CD4-positive, alpha-beta T cell (primary cell): Measurements from ENCODE around the gene PKDCC. TPM values are rescaled to one million over a fixed set of nuclear protein-coding genes. Genes with fewer than 3 reads are reported as not detected.
A peak's percentile ranks its signal among the peaks of the same experiment; 100 is the strongest.

Experiments
- ATAC-seq: fragments of 200-7000 bp; cut with Tn5 transposase; one replicate; pipeline ENCODE4 v1.10.0; 2022; ENCODE audit warnings: mild to moderate bottlenecking; ENCODE audit not compliant: poor library complexity
- CTCF ChIA-PET: fragments of 350-600 bp; sonication (Branson Sonifier 250); formaldehyde crosslinking; loops from one replicate; lab custom pipeline; 2021; ENCODE audit warnings: antibody characterized with exemption, inconsistent platforms; lab: Charles Lee
- POLR2A ChIA-PET: fragments of 350-600 bp; sonication (Branson Sonifier 250); formaldehyde crosslinking; loops from one replicate; lab custom pipeline; 2021; ENCODE audit warnings: antibody characterized with exemption, inconsistent platforms; lab: Charles Lee
- DNase-seq, 14 experiments: peaks; one replicate each; pipeline ENCODE4 v3.0.0-alpha.2; 2013 to 2020; ENCODE audit warnings: mixed read lengths in 2 of 14
- H3K27ac ChIP-seq, 2 donors: one replicate each; pipeline versions ENCODE4 v1.5.1 to v1.7.0; 2013; ENCODE audit warnings: low read length in 2 of 2, low read depth in 1 of 2, mild to moderate bottlenecking in 1 of 2
- H3K27me3 ChIP-seq, 2 experiments: 1 replicate in 1 of 2; 2 replicates in 1 of 2; pipeline versions ENCODE4 v1.6.1 to v1.7.0; 2013; ENCODE audit warnings: low read length in 2 of 2, control low read depth in 1 of 2, mild to moderate bottlenecking in 1 of 2, moderate library complexity in 1 of 2; ENCODE audit not compliant: insufficient read depth in 2 of 2, control insufficient read depth in 1 of 2
- H3K36me3 ChIP-seq: one replicate; pipeline ENCODE4 v1.6.1; 2013; ENCODE audit warnings: low read length, control low read depth; ENCODE audit not compliant: insufficient read depth
- H3K4me1 ChIP-seq: one replicate; pipeline ENCODE4 v1.6.1; 2013; ENCODE audit warnings: low read length, control low read depth; ENCODE audit not compliant: insufficient read depth
- H3K4me3 ChIP-seq: one replicate; pipeline ENCODE4 v1.5.1; 2013; ENCODE audit warnings: mild to moderate bottlenecking, low read length, moderate library complexity
- H3K9me3 ChIP-seq, 2 experiments: 1 replicate in 1 of 2; 2 replicates in 1 of 2; pipeline versions ENCODE4 v1.6.1 to v1.7.0; 2013; ENCODE audit warnings: low read length in 2 of 2, mild to moderate bottlenecking in 2 of 2, control low read depth in 1 of 2, moderate library complexity in 1 of 2; ENCODE audit not compliant: control insufficient read depth in 1 of 2, insufficient read depth in 1 of 2
- H3K27ac Mint-ChIP-seq: one replicate; pipeline ENCODE4 v1.8.0; 2020; ENCODE audit warnings: mixed read lengths
- H3K27me3 Mint-ChIP-seq: one replicate; pipeline ENCODE4 v1.8.0; 2021; ENCODE audit warnings: mixed read lengths
- H3K36me3 Mint-ChIP-seq: one replicate; pipeline ENCODE4 v1.8.0; 2021; ENCODE audit warnings: low read depth, mixed read lengths
- H3K4me1 Mint-ChIP-seq: one replicate; pipeline ENCODE4 v1.8.0; 2021; ENCODE audit warnings: low read depth, mixed read lengths
- H3K4me3 Mint-ChIP-seq: one replicate; pipeline ENCODE4 v1.8.0; 2020; ENCODE audit warnings: mild to moderate bottlenecking, mixed read lengths
- H3K9me3 Mint-ChIP-seq: one replicate; pipeline ENCODE4 v1.8.0; 2020; ENCODE audit warnings: mixed read lengths
- intact Hi-C, 2 experiments: fragments of 100-400 bp; cut with DNase I in 1 of 2; cut with micrococcal nuclease in 1 of 2; formaldehyde crosslinking; loops; one replicate each; pipeline versions ENCODE4 v1.15.1 to v1.9.0; 2023 to 2025; cut with DNase I, micrococcal nuclease
- total RNA-seq, 174 experiments: library from RNA in 2 of 174; stranded (reverse) in 2 of 174; gene quantifications; one replicate each; pipeline ENCODE4 v1.2.3 and lab custom pipeline; 2021 to 2026
- TF ChIP-seq, protein P1 (sequence below): fragments of 200-600 bp; IDR thresholded peaks from one replicate; pipeline ENCODE4 v1.8.0; 2022; ENCODE audit warnings: antibody characterized with exemption, mild to moderate bottlenecking

PKDCC gene
- total RNA-seq, 2 experiments from 2014 or later: not detected

DNA sequence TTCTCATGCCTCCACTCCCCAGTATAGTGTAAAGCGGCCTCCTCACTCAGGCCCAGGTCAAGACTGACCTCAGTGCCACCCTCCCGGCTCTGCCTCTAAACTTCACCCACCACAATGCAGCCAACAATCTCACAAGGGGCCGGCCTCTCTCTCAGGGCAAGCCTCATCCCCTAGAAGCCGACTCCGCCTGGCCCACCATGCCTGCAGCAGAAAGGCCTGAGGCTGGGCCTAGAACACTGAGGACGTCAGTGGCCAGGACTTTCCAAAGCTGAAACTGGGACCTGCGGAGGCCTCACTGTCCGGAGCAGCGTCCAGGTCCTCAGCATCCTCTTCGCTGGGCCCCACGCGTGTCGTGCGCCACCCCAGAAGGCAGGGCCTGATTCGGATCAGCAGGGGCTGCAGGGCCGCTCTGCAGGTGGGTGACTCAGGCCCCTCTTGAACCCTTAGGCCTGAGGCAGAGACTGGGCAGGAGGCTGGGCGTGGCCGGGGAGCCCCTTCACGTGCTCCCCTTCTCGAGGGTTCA, 52.9 kb downstream of the PKDCC start:
- no peak for DNase-seq
- H3K36me3 ChIP-seq: no peaks in the 10 kb centered on the region
- peak overlapping the region; percentile 51 for H3K4me3 ChIP-seq
- peaks cover 0 to 4% of the 10 kb centered on the region in 2 experiments for H3K9me3 ChIP-seq
- peak overlapping the region; percentile 87 for H3K27ac Mint-ChIP-seq
- POLR2A ChIA-PET: interaction anchor here (1.0 to 14.3 kb wide), 7 partner anchors 24 to 96 kb away, joined by 3 to 255 read pairs (median 14); partner anchors contain the start of gene EML4
- CTCF ChIA-PET: interaction anchor here (1.5 kb wide), 1 partner anchor 96 kb away, joined by 5 read pairs; no protein-coding TSS in a partner anchor
- H3K4me1 Mint-ChIP-seq: peaks cover 48% of the 10 kb centered on the region
- peak overlapping the region; percentile 71 to 100 for H3K27ac ChIP-seq
- TF ChIP-seq, protein P1, sequence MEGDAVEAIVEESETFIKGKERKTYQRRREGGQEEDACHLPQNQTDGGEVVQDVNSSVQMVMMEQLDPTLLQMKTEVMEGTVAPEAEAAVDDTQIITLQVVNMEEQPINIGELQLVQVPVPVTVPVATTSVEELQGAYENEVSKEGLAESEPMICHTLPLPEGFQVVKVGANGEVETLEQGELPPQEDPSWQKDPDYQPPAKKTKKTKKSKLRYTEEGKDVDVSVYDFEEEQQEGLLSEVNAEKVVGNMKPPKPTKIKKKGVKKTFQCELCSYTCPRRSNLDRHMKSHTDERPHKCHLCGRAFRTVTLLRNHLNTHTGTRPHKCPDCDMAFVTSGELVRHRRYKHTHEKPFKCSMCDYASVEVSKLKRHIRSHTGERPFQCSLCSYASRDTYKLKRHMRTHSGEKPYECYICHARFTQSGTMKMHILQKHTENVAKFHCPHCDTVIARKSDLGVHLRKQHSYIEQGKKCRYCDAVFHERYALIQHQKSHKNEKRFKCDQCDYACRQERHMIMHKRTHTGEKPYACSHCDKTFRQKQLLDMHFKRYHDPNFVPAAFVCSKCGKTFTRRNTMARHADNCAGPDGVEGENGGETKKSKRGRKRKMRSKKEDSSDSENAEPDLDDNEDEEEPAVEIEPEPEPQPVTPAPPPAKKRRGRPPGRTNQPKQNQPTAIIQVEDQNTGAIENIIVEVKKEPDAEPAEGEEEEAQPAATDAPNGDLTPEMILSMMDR: no peak
- ATAC-seq: no peak
- intact Hi-C loops: loop anchor here (5.0 to 10.0 kb wide), 2 partner anchors 264 to 1037 kb away; partner anchors contain the start of gene COX7A2L (in 1 of the 2)
- no peaks in the 10 kb centered on the region for H3K9me3 Mint-ChIP-seq
- no peaks in the 10 kb centered on the region for H3K27me3 ChIP-seq
- H3K27me3 Mint-ChIP-seq: no peaks in the 10 kb centered on the region
- peak overlapping the region; percentile 69 for H3K4me3 Mint-ChIP-seq
- peaks cover 7% of the 10 kb centered on the region for H3K36me3 Mint-ChIP-seq
- H3K4me1 ChIP-seq: peaks cover 97% of the 10 kb centered on the region

DNA sequence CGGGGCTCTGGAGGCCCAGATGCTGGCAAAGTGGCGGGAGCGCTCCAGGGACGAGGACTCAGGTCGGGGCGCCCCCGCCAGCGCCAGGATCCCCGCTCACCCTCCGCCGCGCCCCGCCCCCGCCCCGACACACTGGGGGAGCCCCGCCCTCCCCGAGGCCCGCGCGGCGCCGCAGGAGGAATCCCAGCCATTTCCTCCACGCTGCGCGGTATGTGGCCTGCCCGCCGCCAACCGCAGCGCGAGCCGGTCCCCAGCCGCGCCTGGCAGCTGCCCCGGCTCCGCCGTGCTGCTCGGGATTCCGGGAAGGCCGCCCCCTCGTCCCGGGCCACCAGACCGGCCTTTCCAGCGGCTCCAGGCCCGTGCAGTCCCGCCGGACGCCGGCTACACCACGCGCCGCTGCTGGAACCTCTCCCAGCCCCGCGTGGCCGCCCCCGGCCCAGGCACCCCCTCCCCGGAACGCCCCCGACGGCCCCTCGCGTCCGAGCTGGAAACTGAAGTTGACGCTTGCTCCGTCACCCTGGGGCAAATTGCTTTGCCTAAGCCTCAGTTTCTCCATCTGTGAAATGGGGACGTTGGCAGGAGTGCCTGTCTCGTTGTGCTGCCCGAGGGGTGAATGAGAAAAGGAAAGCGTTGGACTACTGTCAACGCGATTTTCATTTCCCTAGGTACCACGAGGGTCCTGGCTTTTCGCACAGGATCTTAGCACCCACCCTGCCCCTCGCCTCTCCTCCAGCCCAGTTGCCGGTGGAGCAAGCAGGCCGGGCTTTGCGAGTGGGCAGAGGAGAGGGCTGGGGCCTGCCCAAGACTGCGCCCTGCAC, 53.6 kb downstream of the PKDCC start:
- Mint-ChIP-seq H3K9me3 (no peaks in the 10 kb centered on the region), H3K27ac (no peak overlapping the region)
- H3K4me1 ChIP-seq: peaks cover 98% of the 10 kb centered on the region

More for the DNA sequence above, 53.6 kb downstream of the PKDCC start:
- intact Hi-C loops: loop anchor here (1.0 to 10.0 kb wide), 5 partner anchors 23 to 1036 kb away; partner anchors contain the start of genes COX7A2L (in 1 of the 2) and EML4 (in 1 of the 2)
- H3K4me3 Mint-ChIP-seq: peak overlapping the region; percentile 88
- CTCF ChIA-PET: interaction anchor here (1.5 kb wide), 1 partner anchor 32 kb away, joined by 5 read pairs; no protein-coding TSS in a partner anchor
- H3K36me3 ChIP-seq: no peaks in the 10 kb centered on the region
- ATAC-seq: no peak
- POLR2A ChIA-PET: interaction anchor here (0.6 to 14.3 kb wide), 11 partner anchors 13 to 709 kb away, joined by 3 to 255 read pairs (median 6); partner anchors contain the start of gene EML4
- H3K27me3 ChIP-seq: no peaks in the 10 kb centered on the region
- peak; percentile 30 to 88 (median 58) for DNase-seq
- peaks cover 42% of the 10 kb centered on the region for H3K4me1 Mint-ChIP-seq
- H3K36me3 Mint-ChIP-seq: peaks cover 7% of the 10 kb centered on the region
- H3K4me3 ChIP-seq: peak overlapping the region; percentile 51
- TF ChIP-seq, protein P1: no peak
- H3K27ac ChIP-seq: peak overlapping the region; percentile 99 to 100
- H3K27me3 Mint-ChIP-seq: no peaks in the 10 kb centered on the region
- peaks cover 0 to 4% of the 10 kb centered on the region in 2 experiments for H3K9me3 ChIP-seq
